Mucosa of descending colon (tissue), 3 donors: ENCODE results near the gene NAP1L1. TPM values are rescaled to one million over a fixed set of nuclear protein-coding genes. Genes with fewer than 3 reads are reported as not detected.

ENCODE experiments used
- ATAC-seq: fragments of 200-7000 bp; cut with Tn5 transposase; one replicate; pipeline ENCODE4 v1.9.1; 2020; ENCODE audit warnings: mild to moderate bottlenecking, moderate library complexity
- DNase-seq, 3 donors: peaks; one replicate each; pipeline ENCODE4 v3.0.0-alpha.2; 2020
- H3K36me3 ChIP-seq: fragments of 200-600 bp; one replicate; pipeline ENCODE4 v1.8.0; 2021; ENCODE audit warnings: low read depth, mild to moderate bottlenecking
- H3K4me1 ChIP-seq: fragments of 200-600 bp; one replicate; pipeline ENCODE4 v1.8.0; 2021; ENCODE audit warnings: low read depth, mild to moderate bottlenecking
- H3K4me3 ChIP-seq: fragments of 200-600 bp; one replicate; pipeline ENCODE4 v1.8.0; 2021; ENCODE audit warnings: mild to moderate bottlenecking
- H3K9me3 ChIP-seq: fragments of 200-600 bp; one replicate; pipeline ENCODE4 v1.8.0; 2021; ENCODE audit warnings: mild to moderate bottlenecking
- intact Hi-C, 2 donors: fragments of 100-400 bp; cut with DNase I in 1 of 2; cut with micrococcal nuclease in 1 of 2; formaldehyde crosslinking; loops; one replicate each; pipeline versions ENCODE4 v1.11.0 to v1.11.1; 2022; cut with DNase I, micrococcal nuclease
- total RNA-seq, 3 donors: library from RNA; stranded (reverse); fragmentation: NEBNext Ultra II Directional in 2 of 3; extraction: Animal tissue kit (Norgen Biotek cat#: 25700) in 2 of 3; gene quantifications; one replicate each; pipeline versions ENCODE4 v1.2.1 to v1.2.4, GENCODE V29; 2021 to 2023
- TF ChIP-seq, protein P1 (sequence below): fragments of 200-600 bp; IDR thresholded peaks from one replicate; pipeline ENCODE4 v1.8.0; 2022; ENCODE audit warnings: antibody characterized with exemption, mild to moderate bottlenecking
- donor health status: DM: no; HTN: no; CAD: no; lungs with moderate emphysema.
- donor health status: DM: no; HTN: no; CAD: no.
- donor health status: DM: no; HTN: yes; CAD: no.

The NAP1L1 gene
- total RNA-seq, 3 donors from 2014 or later = 81.4 to 310 (median 142) TPM

- TF ChIP-seq, protein P1, sequence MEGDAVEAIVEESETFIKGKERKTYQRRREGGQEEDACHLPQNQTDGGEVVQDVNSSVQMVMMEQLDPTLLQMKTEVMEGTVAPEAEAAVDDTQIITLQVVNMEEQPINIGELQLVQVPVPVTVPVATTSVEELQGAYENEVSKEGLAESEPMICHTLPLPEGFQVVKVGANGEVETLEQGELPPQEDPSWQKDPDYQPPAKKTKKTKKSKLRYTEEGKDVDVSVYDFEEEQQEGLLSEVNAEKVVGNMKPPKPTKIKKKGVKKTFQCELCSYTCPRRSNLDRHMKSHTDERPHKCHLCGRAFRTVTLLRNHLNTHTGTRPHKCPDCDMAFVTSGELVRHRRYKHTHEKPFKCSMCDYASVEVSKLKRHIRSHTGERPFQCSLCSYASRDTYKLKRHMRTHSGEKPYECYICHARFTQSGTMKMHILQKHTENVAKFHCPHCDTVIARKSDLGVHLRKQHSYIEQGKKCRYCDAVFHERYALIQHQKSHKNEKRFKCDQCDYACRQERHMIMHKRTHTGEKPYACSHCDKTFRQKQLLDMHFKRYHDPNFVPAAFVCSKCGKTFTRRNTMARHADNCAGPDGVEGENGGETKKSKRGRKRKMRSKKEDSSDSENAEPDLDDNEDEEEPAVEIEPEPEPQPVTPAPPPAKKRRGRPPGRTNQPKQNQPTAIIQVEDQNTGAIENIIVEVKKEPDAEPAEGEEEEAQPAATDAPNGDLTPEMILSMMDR = no peak
- no peaks in the 10 kb centered on the region for H3K36me3 ChIP-seq
- intact Hi-C loops = no loop called here
- no peaks in the 10 kb centered on the region for H3K4me1 ChIP-seq
- no peak for ATAC-seq
- no peaks in the 10 kb centered on the region for H3K9me3 ChIP-seq
- DNase-seq = no peak
- no peak overlapping the region for H3K4me3 ChIP-seq
Observed at GRCh38 chr12:76022506-76022905, 62.0 kb downstream of the NAP1L1 start.

GRCh38 chr12:76020731-76021672 lies 63.5 kb downstream of the NAP1L1 start:
- ATAC-seq (peak; percentile 80), DNase-seq (no peak)
- intact Hi-C loops = no loop called here
- TF ChIP-seq, protein P1 = no peak
- Histone ChIP-seq H3K4me3 (no peak overlapping the region), H3K9me3 (no peaks in the 10 kb centered on the region), H3K4me1 (no peaks in the 10 kb centered on the region), H3K36me3 (no peaks in the 10 kb centered on the region)

- Histone ChIP-seq H3K4me3 (no peak overlapping the region), H3K4me1 (no peaks in the 10 kb centered on the region), H3K36me3 (no peaks in the 10 kb centered on the region), H3K9me3 (no peaks in the 10 kb centered on the region)
- ATAC-seq = peak; percentile 77
- TF ChIP-seq, protein P1 = no peak
- peak; percentile 26 to 57 (median 33) for DNase-seq
- intact Hi-C loops = no loop called here
Observed at GRCh38 chr12:76020281-76020680, 64.2 kb downstream of the NAP1L1 start.

GRCh38 chr12:76018672-76019071 lies 65.8 kb downstream of the NAP1L1 start:
- no peaks in the 10 kb centered on the region for H3K36me3 ChIP-seq
- H3K9me3 ChIP-seq = no peaks in the 10 kb centered on the region
- H3K4me1 ChIP-seq = no peaks in the 10 kb centered on the region
- no peak overlapping the region for H3K4me3 ChIP-seq
- TF ChIP-seq, protein P1 = no peak
- ATAC-seq (no peak), DNase-seq (no peak)
- intact Hi-C loops = no loop called here

- Histone ChIP-seq H3K9me3 (no peaks in the 10 kb centered on the region), H3K36me3 (no peaks in the 10 kb centered on the region), H3K4me3 (no peak overlapping the region), H3K4me1 (no peaks in the 10 kb centered on the region)
- ATAC-seq (no peak), DNase-seq (no peak)
- TF ChIP-seq, protein P1 = no peak
- intact Hi-C loops = no loop called here
Observed at GRCh38 chr12:76018111-76018510, 66.4 kb downstream of the NAP1L1 start.
